ENCODE data around the gene DNAJC15.

- no peak for TF ChIP-seq POLR2AphosphoS5 (IDR thresholded peaks at IDR 0.05)
- TF ChIP-seq, protein P1, sequence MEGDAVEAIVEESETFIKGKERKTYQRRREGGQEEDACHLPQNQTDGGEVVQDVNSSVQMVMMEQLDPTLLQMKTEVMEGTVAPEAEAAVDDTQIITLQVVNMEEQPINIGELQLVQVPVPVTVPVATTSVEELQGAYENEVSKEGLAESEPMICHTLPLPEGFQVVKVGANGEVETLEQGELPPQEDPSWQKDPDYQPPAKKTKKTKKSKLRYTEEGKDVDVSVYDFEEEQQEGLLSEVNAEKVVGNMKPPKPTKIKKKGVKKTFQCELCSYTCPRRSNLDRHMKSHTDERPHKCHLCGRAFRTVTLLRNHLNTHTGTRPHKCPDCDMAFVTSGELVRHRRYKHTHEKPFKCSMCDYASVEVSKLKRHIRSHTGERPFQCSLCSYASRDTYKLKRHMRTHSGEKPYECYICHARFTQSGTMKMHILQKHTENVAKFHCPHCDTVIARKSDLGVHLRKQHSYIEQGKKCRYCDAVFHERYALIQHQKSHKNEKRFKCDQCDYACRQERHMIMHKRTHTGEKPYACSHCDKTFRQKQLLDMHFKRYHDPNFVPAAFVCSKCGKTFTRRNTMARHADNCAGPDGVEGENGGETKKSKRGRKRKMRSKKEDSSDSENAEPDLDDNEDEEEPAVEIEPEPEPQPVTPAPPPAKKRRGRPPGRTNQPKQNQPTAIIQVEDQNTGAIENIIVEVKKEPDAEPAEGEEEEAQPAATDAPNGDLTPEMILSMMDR (IDR thresholded peaks at IDR 0.05), result no peak
Measured at GRCh38 chr13:43094901-43095300, 71.5 kb downstream of the DNAJC15 start.
